HG03432 (cell line): Measurements from ENCODE around the gene PEAK3.

Experiments
- ATAC-seq: cut with Tn5 transposase; IDR thresholded peaks from one replicate; pipeline ENCODE4 v1.9.1; 2021; ENCODE audit warnings: mild to moderate bottlenecking, moderate library complexity; ENCODE audit not compliant: unreplicated experiment

Gene PEAK3

GRCh38 chr19:2315818-2316353 lies 33.9 kb upstream of the PEAK3 start:
- ATAC-seq, result no peak

- ATAC-seq, result no peak
These were observed 33.3 kb upstream of the PEAK3 start for GRCh38 chr19:2315121-2315817.

DNA sequence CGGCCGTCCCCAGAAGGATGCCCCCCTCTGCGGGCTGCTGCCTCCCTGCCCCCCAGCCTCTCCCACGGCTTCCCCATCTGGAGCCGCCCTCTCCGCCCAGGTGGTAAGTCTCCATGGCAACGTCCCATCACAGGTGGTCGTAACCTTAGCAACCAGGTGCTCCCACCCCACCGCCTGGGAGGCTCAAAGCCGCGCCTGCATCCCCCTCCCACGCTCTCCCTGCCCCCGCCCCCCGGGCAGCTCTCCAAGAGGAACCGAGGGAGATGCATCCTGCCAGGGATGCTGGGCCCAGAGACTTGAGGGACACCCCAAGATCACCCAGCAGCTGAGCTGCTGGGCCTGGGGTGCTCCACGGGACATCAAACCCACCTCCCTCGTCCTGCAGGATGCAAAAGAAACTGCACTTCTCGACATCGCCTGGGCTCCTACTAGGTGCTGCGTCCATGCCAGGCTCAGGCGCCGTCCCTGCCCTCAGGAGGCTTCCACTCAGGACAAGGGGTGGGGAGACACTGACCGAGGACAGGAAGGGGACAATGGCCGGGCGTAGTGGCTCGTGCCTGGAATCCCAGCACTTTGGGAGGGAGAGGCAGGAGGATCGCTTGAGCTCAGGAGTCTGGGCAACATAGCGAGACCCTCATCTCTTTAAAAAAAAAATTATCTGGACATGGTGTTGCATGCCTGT lies 31.0 kb upstream of the PEAK3 start:
- ATAC-seq, result no peak

DNA sequence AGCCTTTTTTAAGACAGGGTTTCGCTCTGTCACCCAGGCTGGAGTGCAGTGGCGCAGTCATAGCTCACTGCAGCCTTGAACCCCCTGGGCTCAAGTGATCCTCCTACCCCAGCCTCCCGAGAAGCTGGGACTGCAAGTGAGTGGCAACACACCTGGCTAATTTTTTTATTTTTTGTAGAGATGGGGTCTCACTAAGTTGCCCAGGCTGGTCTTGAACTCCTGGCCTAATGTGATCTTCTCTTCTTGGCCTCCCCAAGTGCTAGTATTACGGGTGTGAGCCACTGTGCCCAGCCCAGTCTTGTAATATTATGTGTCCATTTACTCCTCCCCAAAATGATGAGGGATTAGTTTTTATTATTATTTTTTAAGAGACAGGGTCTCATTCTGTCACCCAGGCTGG lies 29.1 kb upstream of the PEAK3 start:
- ATAC-seq, result no peak

- no peak for ATAC-seq
These were observed 27.9 kb upstream of the PEAK3 start for GRCh38 chr19:2309734-2310362.

- no peak for ATAC-seq
These were observed 26.2 kb upstream of the PEAK3 start, which contains the start of gene LINGO3 for GRCh38 chr19:2308114-2308556. Gene LINGO3, minus strand, starts transcription at chr19:2308154. Its CDS starts 16,378 bp downstream, at chr19:2291776.

GRCh38 chr19:2307518-2308012 lies 25.6 kb upstream of the PEAK3 start:
- no peak for ATAC-seq

DNA sequence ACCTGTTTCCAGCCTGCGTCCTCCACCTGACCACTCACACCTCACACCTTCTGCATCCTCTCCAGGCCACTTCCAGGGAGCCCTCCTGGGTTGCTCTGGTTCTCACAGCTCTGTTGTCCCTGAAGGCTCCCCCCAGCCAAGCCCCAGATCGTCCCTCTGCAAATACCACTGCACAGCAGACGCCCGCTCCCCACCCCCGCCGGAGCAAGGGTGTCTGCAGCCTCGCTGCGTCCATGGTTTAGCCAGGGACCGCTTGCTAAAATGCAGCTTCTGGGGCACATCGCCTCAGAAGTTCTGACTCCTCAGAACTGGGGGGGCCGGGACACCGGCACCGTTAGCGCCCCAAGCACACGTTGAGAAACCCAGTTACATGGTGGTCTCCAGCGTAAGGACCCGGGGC lies 25.0 kb upstream of the PEAK3 start:
- no peak for ATAC-seq

- ATAC-seq, result no peak
These were observed 24.4 kb upstream of the PEAK3 start for GRCh38 chr19:2306281-2306806.

- no peak for ATAC-seq
These were observed 23.7 kb upstream of the PEAK3 start for GRCh38 chr19:2305452-2306280.

DNA sequence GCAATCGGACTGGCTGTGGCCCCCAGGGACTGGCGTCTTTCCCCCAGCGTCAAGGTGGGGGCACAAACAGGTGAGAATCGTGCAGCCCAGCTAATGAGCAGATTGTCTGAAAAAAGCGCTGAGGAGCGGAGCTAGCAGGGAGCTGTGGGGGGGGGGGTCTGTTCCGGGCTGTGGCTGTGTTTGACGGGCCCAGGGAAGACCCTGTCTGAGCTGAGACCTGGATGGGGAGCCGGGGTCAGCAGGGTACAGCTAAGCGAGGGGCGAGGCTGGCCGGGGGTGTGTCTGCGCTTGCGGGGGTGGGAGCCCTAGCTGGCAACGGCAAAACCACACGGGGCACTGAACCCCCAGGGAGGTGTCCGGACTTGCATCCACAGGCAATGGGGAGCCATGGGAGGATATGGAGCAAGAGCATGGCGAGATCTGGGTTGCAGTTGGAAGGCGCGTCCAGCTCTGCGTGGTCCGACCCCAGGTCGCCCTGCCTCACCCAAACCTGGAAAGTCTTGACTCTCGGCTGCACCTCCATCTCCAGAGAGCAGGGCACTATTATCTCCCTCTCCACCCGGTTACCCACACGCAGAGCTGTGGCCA lies 21.3 kb upstream of the PEAK3 start:
- no peak for ATAC-seq

DNA sequence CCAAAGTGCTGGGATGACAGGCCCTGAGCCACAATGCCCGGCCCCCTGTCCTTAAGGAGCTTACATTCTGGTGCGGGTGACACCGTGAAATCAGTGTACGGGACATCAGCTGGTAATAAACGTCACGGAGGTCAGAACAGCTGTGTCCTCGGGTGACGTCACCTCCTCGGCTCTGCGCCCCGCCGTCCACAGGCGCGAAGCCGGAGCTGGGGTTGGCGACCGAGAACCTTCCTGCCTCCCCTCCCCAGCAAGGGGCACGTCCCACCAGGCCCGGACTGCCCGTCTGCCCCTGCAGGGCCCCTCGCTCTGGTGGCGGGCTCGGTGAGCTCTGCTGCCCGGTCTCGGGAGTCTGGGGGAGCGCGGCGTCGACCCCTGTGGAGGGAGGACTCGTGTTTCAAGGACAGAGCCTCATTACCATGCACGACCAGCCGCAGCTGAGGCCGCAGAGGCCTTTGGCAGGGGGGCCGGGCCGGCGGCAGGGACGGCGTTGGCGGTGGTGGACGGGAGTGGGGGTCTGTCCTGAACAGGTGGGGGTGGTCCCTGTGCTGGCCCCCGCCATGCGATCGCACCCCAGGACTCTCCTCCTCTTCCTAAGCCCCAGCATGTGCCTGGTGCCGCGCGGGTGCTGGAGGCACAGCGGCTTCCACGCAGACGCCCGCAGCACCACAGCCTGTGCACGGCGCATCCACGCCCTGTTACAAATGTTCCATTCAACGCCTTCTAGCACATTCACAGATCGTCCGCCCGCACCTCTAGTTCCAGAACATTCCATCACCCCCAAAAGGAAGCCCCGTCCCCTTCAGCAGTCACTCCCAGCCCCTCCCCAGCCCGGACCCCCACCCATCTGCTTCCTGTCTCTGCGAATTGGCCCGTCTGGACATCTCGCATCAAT lies 20.6 kb upstream of the PEAK3 start:
- ATAC-seq, result no peak

DNA sequence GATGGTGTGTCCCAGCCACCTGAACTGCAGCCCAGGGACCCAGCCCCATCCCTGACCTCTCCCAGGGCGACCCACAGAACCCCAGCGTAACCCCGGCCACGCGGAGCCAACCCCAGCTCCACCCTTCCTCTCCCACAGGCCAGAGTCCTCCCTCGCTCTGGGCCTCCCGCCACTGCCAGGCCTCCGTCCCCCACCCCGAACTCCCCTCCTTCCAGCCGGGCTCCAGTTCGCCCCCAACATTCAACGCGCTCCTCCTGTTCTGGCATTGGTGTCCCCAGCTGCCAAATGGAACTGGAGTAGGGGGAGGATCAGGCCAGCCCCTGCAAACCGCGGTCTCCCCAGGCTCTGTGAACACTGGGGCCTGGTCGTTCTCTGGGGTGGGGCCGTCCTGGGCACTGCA lies 18.6 kb upstream of the PEAK3 start:
- ATAC-seq, result no peak

- ATAC-seq, result no peak
These were observed 14.2 kb upstream of the PEAK3 start for GRCh38 chr19:2296141-2296540.

DNA sequence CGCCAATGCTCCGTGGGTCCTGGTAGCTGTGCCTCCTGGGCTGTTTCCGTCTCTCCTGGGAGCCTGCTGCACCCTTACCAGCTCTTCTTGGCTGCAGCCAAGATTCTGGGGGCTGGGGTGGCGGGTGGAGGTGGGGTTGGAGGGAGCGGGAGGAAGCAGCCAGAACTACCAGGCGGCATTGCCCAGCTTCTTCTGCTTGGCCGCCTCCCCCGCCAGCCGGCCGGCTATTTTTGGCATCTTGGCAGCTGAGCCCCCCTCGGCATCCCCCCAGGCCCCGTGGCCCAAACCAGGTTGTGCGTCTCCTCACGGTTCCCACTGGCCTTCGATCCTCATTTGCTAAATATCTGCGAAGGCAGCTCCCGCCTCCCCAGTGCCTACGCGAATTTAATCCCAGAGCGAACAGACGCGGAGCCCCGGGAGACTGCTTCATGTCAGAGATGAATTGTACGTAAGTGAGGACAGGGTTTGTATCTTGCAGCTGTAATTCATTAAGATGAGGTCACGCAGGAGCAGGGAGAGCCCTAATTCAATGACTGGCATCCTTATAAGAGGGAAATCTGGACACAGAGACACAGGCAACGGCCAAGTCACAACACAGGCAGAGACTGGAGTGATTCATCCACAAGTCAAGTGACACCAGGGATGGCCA lies 12.8 kb upstream of the PEAK3 start:
- ATAC-seq, result no peak

DNA sequence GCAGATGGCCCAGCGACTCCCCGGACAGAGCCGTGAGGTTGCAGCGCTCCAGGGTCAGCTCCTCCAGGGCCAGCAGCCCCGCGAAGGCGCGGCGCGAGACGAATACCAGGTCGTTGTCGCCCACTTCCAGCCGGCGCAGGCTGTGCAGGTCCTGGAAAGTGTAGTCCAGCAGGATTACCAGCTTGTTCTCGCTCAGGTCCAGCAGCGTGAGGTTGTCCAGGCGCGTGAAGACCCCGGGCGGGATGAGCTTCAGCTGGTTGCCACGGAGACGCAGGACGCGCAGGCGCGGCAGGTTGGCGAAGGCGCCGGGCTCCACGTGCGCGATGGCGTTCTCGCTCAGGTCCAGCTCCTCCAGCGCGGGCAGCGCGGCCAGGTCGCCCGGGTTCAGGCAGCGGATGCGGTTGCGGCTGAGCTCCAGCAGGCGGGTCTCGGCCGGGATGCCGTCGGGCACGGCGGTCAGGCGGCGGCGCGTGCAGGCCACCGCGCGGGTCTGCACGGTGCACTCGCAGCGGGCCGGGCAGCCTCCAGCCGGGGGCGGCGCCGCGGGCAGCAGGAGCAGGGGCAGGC lies 9.3 kb upstream of the PEAK3 start:
- ATAC-seq, result no peak

DNA sequence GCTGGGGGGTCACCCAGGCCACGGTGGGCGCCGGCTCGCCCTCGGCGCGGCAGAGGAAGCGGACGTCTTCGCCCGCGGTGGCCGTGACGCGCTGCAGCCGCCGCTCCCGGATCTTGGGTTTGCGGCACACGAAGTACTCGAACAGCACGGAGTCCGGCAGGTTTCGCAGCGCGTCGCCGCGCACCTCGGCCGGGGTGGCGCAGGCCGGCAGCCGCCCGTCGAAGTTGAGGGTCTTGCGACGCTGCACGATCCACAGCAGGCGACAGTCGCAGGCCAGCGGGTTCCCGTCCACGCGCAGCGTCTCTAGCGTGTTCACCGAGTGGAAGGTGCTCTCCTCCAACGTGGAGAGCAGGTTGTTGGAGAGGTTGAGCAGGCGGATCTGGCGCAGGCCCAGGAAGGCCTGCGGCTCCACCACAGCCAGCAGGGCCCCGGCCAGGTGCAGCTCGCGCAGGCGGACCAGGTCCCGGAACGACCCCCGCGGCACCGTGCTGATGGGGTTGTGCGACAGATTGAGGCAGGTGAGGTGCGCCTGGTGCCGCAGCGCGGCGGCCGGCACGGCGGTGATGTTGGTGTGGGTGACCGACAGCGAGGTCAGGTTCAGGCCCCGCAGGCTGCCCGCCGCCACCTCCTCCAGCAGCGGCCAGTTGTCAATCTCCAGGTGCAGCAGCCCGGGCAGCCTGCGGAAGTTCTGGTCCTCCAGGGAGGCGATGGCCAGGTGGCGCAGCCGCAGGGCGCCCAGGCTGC lies 8.6 kb upstream of the PEAK3 start:
- ATAC-seq, result no peak
